GM12864 (cell line): ENCODE measurements around the gene WDR83.

Source experiments
- DNase-seq: peaks from one replicate; pipeline ENCODE4 v3.0.0-alpha.2; 2011; ENCODE audit warnings: low read depth
- H3K4me3 ChIP-seq: 2 replicates; pipeline ENCODE4 v1.5.1; 2011; ENCODE audit warnings: mild to moderate bottlenecking, low read depth, low read length, control low read depth
- CTCF ChIP-seq: IDR thresholded peaks from 2 replicates; pipeline ENCODE4 v1.5.1; 2011; ENCODE audit warnings: low read depth, mild to moderate bottlenecking, moderate library complexity, low read length, control low read depth, inconsistent platforms; ENCODE audit errors: missing control alignments

The WDR83 gene

GRCh38 chr19:12685831-12686230, 19.2 kb downstream of the WDR83 start:
- no peak overlapping the region for H3K4me3 ChIP-seq
- DNase-seq = no peak
- TF ChIP-seq CTCF = no peak

- no peak for DNase-seq
- no peak for TF ChIP-seq CTCF
- no peak within 1 kb of the TSS for H3K4me3 ChIP-seq
These were observed 21.0 kb downstream of the WDR83 start, which contains the start of gene GNG14 for GRCh38 chr19:12687496-12688196. GNG14 (plus strand) TSS chr19:12687998; CDS start chr19:12688049, 51 bp downstream.

GRCh38 chr19:12689012-12689411, 22.4 kb downstream of the WDR83 start:
- DNase-seq = no peak
- TF ChIP-seq CTCF = no peak
- H3K4me3 ChIP-seq = no peak overlapping the region

GRCh38 chr19:12689581-12690216, 23.1 kb downstream of the WDR83 start:
- no peak overlapping the region for H3K4me3 ChIP-seq
- no peak for DNase-seq
- TF ChIP-seq CTCF = no peak

- H3K4me3 ChIP-seq = no peak overlapping the region
- no peak for DNase-seq
- no peak for TF ChIP-seq CTCF
These were observed 26.4 kb downstream of the WDR83 start for GRCh38 chr19:12692960-12693359.

- TF ChIP-seq CTCF = no peak
- no peak for DNase-seq
- H3K4me3 ChIP-seq = no peak overlapping the region
These were observed 28.0 kb downstream of the WDR83 start for GRCh38 chr19:12694641-12695040.
